ENCODE data around the gene NALCN. TPM values are rescaled to one million over a fixed set of nuclear protein-coding genes. Genes with fewer than 3 reads are reported as not detected.
A peak's percentile ranks its signal among the peaks of the same experiment; 100 is the strongest.

NALCN gene
- total and polyA plus RNA-seq, 7 donors = 0.23 to 1.1 (median 0.71) TPM; not detected in 2

DNA sequence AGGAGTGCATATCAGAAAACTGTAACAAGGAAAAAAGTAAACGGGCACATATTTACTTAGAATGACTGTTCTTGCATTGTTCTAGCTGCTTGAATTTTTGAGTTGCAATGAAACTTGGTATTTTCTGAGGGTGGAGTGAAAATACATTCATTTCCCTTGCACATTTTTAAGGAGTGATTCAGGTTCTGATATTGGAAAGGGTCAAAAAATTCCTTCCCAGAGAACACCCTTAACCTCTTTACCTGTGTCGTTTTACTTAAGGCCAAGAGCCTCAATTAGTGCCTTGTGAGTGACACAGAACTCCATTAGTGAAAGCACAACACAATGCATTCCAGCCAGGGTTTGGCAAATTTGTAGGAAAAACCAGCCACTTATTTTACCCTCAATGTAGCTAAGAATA is 38.5 kb upstream of the NALCN start:
- no peak overlapping the region for H3K27ac ChIP-seq
- peaks cover 0 to 9% (median 0%) of the 10 kb centered on the region in 3 donors for H3K27me3 ChIP-seq
- no peaks in the 10 kb centered on the region for H3K36me3 ChIP-seq
- intact Hi-C loops (cut with DNase I) = no loop called here
- WGBS, 2 donors = 39 to 70% methylated on average over 2 of the region's 2 CpGs
- TF ChIP-seq EP300 (IDR thresholded peaks at IDR 0.05) = no peak
- TF ChIP-seq POLR2AphosphoS5 (IDR thresholded peaks at IDR 0.05) = no peak
- no peak for TF ChIP-seq POLR2A (IDR thresholded peaks at IDR 0.05)
- no peak for TF ChIP-seq CTCF (IDR thresholded peaks at IDR 0.05)
- no peak for DNase-seq
- no peak overlapping the region for H3K4me3 ChIP-seq
- peaks cover 0 to 14% (median 8%) of the 10 kb centered on the region in 4 donors for H3K4me1 ChIP-seq
- H3K9me3 ChIP-seq = no peaks in the 10 kb centered on the region

GRCh38 chr13:101453784-101454201 is 37.5 kb upstream of the NALCN start:
- H3K27ac ChIP-seq = peak overlapping the region in 1 of 4 donors; percentile 32
- DNase-seq = no peak
- H3K36me3 ChIP-seq = no peaks in the 10 kb centered on the region
- 6 to 9% methylated on average over 41 of the region's 41 CpGs for WGBS, 2 donors
- no peaks in the 10 kb centered on the region for H3K9me3 ChIP-seq
- intact Hi-C loops (cut with DNase I) = no loop called here
- H3K4me3 ChIP-seq = peak overlapping the region in 3 of 4 donors; percentile 16 to 42 (median 38)
- no peak for TF ChIP-seq POLR2AphosphoS5 (IDR thresholded peaks at IDR 0.05)
- TF ChIP-seq EP300 (IDR thresholded peaks at IDR 0.05) = no peak
- no peak for TF ChIP-seq CTCF (IDR thresholded peaks at IDR 0.05)
- no peak for TF ChIP-seq POLR2A (IDR thresholded peaks at IDR 0.05)
- H3K4me1 ChIP-seq = peaks cover 0 to 14% (median 8%) of the 10 kb centered on the region in 4 donors
- H3K27me3 ChIP-seq = peaks cover 0 to 9% (median 0%) of the 10 kb centered on the region in 3 donors

DNA sequence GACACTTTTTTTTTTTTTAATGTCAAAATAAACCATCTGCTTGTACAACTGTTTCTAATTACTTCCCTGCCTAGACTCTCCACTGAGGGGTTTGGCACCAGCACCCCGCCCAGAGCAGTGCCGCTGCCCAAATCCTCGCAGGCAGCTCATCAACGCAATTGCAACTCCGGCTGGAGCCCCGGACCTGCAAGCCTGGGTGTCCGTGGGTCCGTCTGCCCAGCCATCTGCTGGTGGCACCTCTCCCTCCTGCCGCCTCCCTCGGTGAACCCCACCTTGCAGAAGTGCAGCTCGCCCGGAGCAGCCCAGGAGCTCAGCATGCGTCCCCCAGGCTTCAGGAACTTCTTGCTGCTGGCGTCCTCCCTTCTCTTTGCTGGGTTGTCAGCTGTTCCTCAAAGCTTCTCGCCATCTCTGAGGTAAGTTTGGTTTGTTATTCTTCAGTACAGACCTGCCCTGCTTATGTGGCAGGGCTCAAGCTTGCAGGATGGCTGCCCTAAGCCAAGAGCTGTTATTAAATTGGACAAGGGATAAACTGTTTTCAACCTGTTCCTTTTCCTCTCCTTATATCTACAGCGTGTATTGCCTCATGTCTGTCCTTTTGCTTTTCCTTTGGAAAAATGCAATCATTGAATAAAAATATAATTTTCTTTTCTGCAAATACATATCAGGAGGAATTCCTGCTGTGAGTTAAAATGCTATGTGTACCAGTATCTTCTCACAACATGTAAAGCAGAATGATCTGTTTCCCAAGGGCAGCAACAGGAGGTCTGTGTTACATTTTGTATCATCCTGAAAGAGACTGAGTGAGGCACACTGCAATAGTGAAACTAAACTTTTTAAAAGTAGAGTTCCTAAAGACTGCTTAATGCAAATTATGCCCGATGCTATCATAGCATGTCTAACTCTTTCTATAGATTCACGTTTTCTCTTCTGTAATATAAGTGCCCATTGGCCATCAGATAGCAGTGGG is 36.5 kb upstream of the NALCN start, which contains the start of gene ITGBL1:
Gene ITGBL1, plus strand, starts transcription at position 157 of the 967 bp plus-strand sequence. Its CDS starts 159 bp downstream, at position 316.
- no peak for DNase-seq
- intact Hi-C loops (cut with DNase I) = no loop called here
- H3K4me3 ChIP-seq = peak within 1 kb of the TSS in 3 of 4 donors; percentile 20 to 42 (median 38)
- peaks cover 0 to 9% (median 0%) of the 10 kb centered on the region in 3 donors for H3K27me3 ChIP-seq
- peak within 1 kb of the TSS in 1 of 4 donors; percentile 32 for H3K27ac ChIP-seq
- 54 to 70% methylated on average over 18 of the region's 18 CpGs for WGBS, 2 donors
- TF ChIP-seq POLR2A (IDR thresholded peaks at IDR 0.05) = no peak
- TF ChIP-seq EP300 (IDR thresholded peaks at IDR 0.05) = no peak
- no peak for TF ChIP-seq POLR2AphosphoS5 (IDR thresholded peaks at IDR 0.05)
- TF ChIP-seq CTCF (IDR thresholded peaks at IDR 0.05) = no peak
- H3K4me1 ChIP-seq = peaks cover 0 to 14% (median 8%) of the 10 kb centered on the region in 4 donors
- no peaks in the 10 kb centered on the region for H3K36me3 ChIP-seq
- H3K9me3 ChIP-seq = no peaks in the 10 kb centered on the region

DNA sequence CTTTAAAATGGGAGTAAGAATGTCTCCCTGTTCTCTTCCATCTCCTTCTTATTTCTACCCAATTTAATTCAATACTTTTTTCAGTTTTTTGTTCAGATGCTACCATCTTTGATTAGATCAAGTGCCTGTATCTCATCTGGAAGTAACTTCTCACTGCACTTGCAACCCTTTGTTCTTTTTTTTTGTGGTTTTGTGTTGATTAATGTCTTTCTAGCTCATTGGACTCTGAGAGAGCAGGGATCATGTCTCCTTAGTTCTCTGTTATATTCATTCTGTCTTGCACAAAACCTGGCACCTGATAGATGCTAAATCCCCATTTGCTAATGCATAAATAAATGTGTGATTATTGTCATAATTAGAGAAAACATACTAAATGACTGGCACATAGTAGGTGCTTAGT is 35.3 kb upstream of the NALCN start:
- TF ChIP-seq CTCF (IDR thresholded peaks at IDR 0.05) (no peak), EP300 (IDR thresholded peaks at IDR 0.05) (no peak), POLR2AphosphoS5 (IDR thresholded peaks at IDR 0.05) (no peak), POLR2A (IDR thresholded peaks at IDR 0.05) (no peak)
- Histone ChIP-seq H3K36me3 (no peaks in the 10 kb centered on the region), H3K4me3 (no peak overlapping the region), H3K27me3 (peaks cover 0 to 9% (median 0%) of the 10 kb centered on the region in 3 donors), H3K4me1 (peaks cover 0 to 14% (median 8%) of the 10 kb centered on the region in 4 donors), H3K27ac (no peak overlapping the region), H3K9me3 (no peaks in the 10 kb centered on the region)
- intact Hi-C loops (cut with DNase I) = no loop called here
- DNase-seq = no peak
